Body of pancreas (tissue), 4 donors: Measurements from ENCODE around the gene LIPE. TPM values are rescaled to one million over a fixed set of nuclear protein-coding genes. Genes with fewer than 3 reads are reported as not detected.
A peak's percentile ranks its signal among the peaks of the same experiment; 100 is the strongest.
"Not testable (repeated sequence)": the region's sequence is repeated elsewhere in the genome, so short reads cannot be mapped to it uniquely, and the experiment has no call there.

Experiments
- ATAC-seq: fragments of 150-250 bp; one replicate; pipeline ENCODE4 v1.9.1; 2016
- DNase-seq, 4 donors: peaks; one replicate each; pipeline ENCODE4 v3.0.0-alpha.2; 2019
- H3K27ac ChIP-seq, 4 donors: fragments of 200-600 bp; sonication (generic); 1 replicate in 3 of 4; 2 replicates in 1 of 4; pipeline versions ENCODE4 v1.5.1 to v1.6.1; 2016 to 2019; ENCODE audit warnings: mild to moderate bottlenecking in 1 of 4, mixed read lengths in 1 of 4, moderate library complexity in 1 of 4
- H3K27me3 ChIP-seq, 2 donors: fragments of 200-600 bp; sonication (generic); one replicate each; pipeline ENCODE4 v1.6.0; 2016; ENCODE audit warnings: mild to moderate bottlenecking in 1 of 2
- H3K36me3 ChIP-seq, 2 donors: fragments of 200-600 bp; sonication (generic); replicated peaks in 1 of 2; 2 replicates each; pipeline ENCODE4 v1.5.1; 2016; ENCODE audit warnings: low read depth in 2 of 2; ENCODE audit not compliant: insufficient read depth in 1 of 2
- H3K4me1 ChIP-seq: fragments of 200-600 bp; sonication (generic); one replicate; pipeline ENCODE4 v1.6.0; 2016
- H3K4me3 ChIP-seq, 2 donors: fragments of 200-600 bp; sonication (generic); 1 replicate in 1 of 2; 2 replicates in 1 of 2; pipeline ENCODE4 v1.5.1; 2016 to 2019
- H3K9me3 ChIP-seq, 3 donors: fragments of 200-600 bp; sonication (generic); 1 replicate in 2 of 3; 2 replicates in 1 of 3; pipeline ENCODE4 v1.5.1; 2016
- CTCF ChIP-seq, 7 experiments: fragments of 450-650 bp in 4 of 7; fragments of 200-600 bp in 3 of 7; sonication (generic) in 3 of 7; IDR thresholded peaks; one replicate each; pipeline ENCODE4 v1.5.1; 2016 to 2019; ENCODE audit warnings: antibody characterized with exemption in 7 of 7
- POLR2A ChIP-seq, 3 donors: fragments of 450-650 bp; IDR thresholded peaks; one replicate each; pipeline ENCODE4 v1.6.1; 2016; ENCODE audit warnings: antibody characterized with exemption in 3 of 3, mild to moderate bottlenecking in 2 of 3
- WGBS, 2 donors: methylation state at CpG; one replicate each; pipeline ENCODE4 v1.1.5; 2017; 5-methylcytosine and 5-hydroxymethylcytosine counted together
- intact Hi-C: fragments of 100-400 bp; cut with DNase I; formaldehyde crosslinking; loops from one replicate; pipeline ENCODE4 v1.15.1; 2023
- total RNA-seq, 2 donors: library from RNA; depleted of rRNA; stranded (reverse); fragments of >200 nt; gene quantifications; one replicate each; pipeline ENCODE4 v1.1.0, GENCODE V29; 2016

LIPE gene
- total RNA-seq, 2 donors from 2014 or later, result 8.3 to 357 TPM

GRCh38 chr19:42467183-42467760, 40.1 kb upstream of the LIPE start:
- no peaks in the 10 kb centered on the region for H3K36me3 ChIP-seq
- no peak overlapping the region for H3K4me3 ChIP-seq
- intact Hi-C loops, result no loop called here
- no peaks in the 10 kb centered on the region for H3K27me3 ChIP-seq
- H3K27ac ChIP-seq, result no peak overlapping the region
- H3K9me3 ChIP-seq, result no peaks in the 10 kb centered on the region
- TF ChIP-seq POLR2A (IDR thresholded peaks at IDR 0.05), result no peak
- no peak for TF ChIP-seq CTCF (IDR thresholded peaks at IDR 0.05)
- ATAC-seq (no peak), DNase-seq (no peak)
- 51 to 72% methylated on average over 5 of the region's 5 CpGs for WGBS, 2 donors
- H3K4me1 ChIP-seq, result peaks cover 8% of the 10 kb centered on the region

- H3K9me3 ChIP-seq, result no peaks in the 10 kb centered on the region
- TF ChIP-seq POLR2A (IDR thresholded peaks at IDR 0.05) (no peak), CTCF (IDR thresholded peaks at IDR 0.05) (no peak)
- H3K27me3 ChIP-seq, result no peaks in the 10 kb centered on the region
- intact Hi-C loops, result no loop called here
- no peaks in the 10 kb centered on the region for H3K36me3 ChIP-seq
- H3K27ac ChIP-seq, result no peak overlapping the region
- H3K4me1 ChIP-seq, result peaks cover 5% of the 10 kb centered on the region
- ATAC-seq (no peak), DNase-seq (no peak)
- H3K4me3 ChIP-seq, result no peak overlapping the region
- WGBS, 2 donors, result 64 to 72% methylated on average over 5 of the region's 5 CpGs
Observed at GRCh38 chr19:42466521-42467182, 39.5 kb upstream of the LIPE start.

- WGBS, 2 donors, result 68 to 89% methylated on average over 5 of the region's 5 CpGs
Observed at GRCh38 chr19:42465827-42466280, 38.7 kb upstream of the LIPE start.

GRCh38 chr19:42461700-42462324, 34.6 kb upstream of the LIPE start:
- ATAC-seq (no peak), DNase-seq (no peak)
- Histone ChIP-seq H3K4me3 (no peak overlapping the region), H3K36me3 (no peaks in the 10 kb centered on the region), H3K27ac (peak overlapping the region in 1 of 4 donors; percentile 21), H3K4me1 (no peaks in the 10 kb centered on the region), H3K27me3 (no peaks in the 10 kb centered on the region), H3K9me3 (no peaks in the 10 kb centered on the region)
- TF ChIP-seq CTCF (IDR thresholded peaks at IDR 0.05) (no peak), POLR2A (IDR thresholded peaks at IDR 0.05) (no peak)
- intact Hi-C loops, result no loop called here
- WGBS, 2 donors, result 60 to 75% methylated on average over 4 of the region's 4 CpGs

More at GRCh38 chr19:42465827-42466280, 38.7 kb upstream of the LIPE start:
- Histone ChIP-seq H3K27ac (no peak overlapping the region), H3K4me1 (no peaks in the 10 kb centered on the region), H3K27me3 (no peaks in the 10 kb centered on the region), H3K9me3 (no peaks in the 10 kb centered on the region), H3K4me3 (no peak overlapping the region), H3K36me3 (no peaks in the 10 kb centered on the region)
- ATAC-seq (no peak), DNase-seq (no peak)
- intact Hi-C loops, result no loop called here
- no peak for TF ChIP-seq CTCF (IDR thresholded peaks at IDR 0.05)
- no peak for TF ChIP-seq POLR2A (IDR thresholded peaks at IDR 0.05)

- H3K36me3 ChIP-seq, H3K9me3 ChIP-seq, intact Hi-C loops, DNase-seq, H3K4me1 ChIP-seq, H3K4me3 ChIP-seq, ATAC-seq, H3K27me3 ChIP-seq: not testable (repeated sequence)
- peak overlapping the region in 1 of 4 donors; percentile 21 for H3K27ac ChIP-seq
- 82 to 87% methylated on average over 8 of the region's 8 CpGs for WGBS, 2 donors
Observed at GRCh38 chr19:42461231-42461630, 34.0 kb upstream of the LIPE start.
